HG03025 (cell line): ENCODE measurements around the gene COX7B2.

ENCODE experiments used
- ATAC-seq: cut with Tn5 transposase; IDR thresholded peaks from one replicate; pipeline ENCODE4 v1.9.1; 2021; ENCODE audit warnings: mild to moderate bottlenecking, moderate library complexity; ENCODE audit not compliant: unreplicated experiment, low FRiP score

COX7B2 gene

DNA sequence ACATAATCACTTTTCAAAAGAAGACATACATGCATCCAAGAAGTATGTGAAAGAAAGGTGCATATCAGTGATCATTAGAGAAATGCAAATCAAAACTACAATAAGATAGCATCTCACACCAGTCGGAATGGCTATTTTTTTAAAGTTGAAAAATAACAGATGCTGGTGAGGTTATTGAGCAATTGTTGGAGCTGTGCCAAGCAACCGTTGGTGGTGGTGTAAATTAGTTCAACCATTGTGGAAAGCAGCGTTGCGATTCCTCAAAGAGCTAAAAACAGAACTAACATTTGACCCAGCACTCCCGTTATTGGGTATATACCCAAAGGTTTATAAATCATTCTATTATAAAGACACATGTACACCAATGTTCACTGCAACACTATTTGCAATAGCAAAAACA lies 14.2 kb downstream of the COX7B2 start:
- no peak for ATAC-seq

GRCh38 chr4:46890056-46890455 lies 19.0 kb downstream of the COX7B2 start:
- ATAC-seq, result no peak

DNA sequence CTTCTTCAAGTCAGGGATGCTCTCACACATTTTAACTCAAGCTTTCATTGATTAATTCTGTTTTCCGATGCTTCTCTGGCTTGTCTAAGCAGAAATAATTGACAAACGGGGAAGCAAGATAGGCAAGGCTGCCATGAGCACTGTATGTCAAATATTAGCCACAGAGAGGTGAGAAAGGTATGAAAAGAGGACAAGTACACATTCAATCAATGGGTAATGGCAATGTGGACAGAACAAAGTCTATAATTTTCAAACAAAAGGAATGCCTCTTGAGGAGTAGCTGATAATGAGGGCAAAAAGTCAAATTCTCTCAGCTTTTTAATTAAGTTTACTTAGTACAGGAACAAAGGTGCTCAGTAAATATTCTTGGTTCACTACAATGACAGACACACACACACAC lies 19.6 kb downstream of the COX7B2 start:
- no peak for ATAC-seq

- no peak for ATAC-seq
These were observed 22.3 kb downstream of the COX7B2 start for GRCh38 chr4:46886711-46887110.

DNA sequence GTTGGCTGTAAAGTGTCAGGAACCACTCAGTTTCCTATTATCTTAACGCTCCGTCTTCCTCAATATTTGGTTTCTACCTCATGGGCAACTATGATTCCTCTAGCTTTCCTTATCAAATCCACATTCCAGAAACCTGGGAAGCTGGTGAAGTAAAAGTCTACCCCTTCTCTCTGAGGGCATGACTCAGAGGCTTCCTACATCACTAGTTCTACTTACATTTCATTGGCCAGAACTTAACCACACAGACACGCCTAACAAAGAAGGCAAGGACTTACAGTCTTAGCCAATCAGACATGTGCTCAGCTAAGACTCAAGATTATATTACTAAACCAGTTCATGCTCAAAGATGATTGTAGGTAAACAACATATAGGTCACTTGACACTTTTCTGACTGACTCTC lies 30.4 kb downstream of the COX7B2 start:
- ATAC-seq, result no peak

- ATAC-seq, result no peak
These were observed 34.2 kb downstream of the COX7B2 start for GRCh38 chr4:46874811-46875210.

- ATAC-seq, result no peak
These were observed 38.6 kb downstream of the COX7B2 start for GRCh38 chr4:46870411-46870810.

GRCh38 chr4:46856333-46856732 lies 52.7 kb downstream of the COX7B2 start:
- no peak for ATAC-seq

DNA sequence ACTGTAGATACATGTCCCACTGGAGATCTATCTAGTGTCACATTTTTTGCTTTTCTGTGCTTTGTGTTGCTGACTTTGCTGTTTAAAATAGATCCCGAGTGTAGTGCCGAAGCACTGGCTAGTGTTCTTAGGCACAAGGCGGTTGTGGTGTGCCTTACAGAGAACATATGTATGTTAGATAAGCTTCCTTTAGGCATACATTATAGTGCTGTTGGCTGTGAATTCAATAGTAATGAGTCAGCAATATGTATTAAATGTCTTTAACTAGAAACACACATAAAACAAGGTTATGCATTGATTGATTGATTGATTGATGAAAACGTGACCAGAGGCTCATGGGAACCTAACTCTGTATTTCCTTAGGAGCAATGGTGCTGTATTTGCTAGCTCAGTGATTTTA lies 56.2 kb downstream of the COX7B2 start:
- ATAC-seq, result no peak

DNA sequence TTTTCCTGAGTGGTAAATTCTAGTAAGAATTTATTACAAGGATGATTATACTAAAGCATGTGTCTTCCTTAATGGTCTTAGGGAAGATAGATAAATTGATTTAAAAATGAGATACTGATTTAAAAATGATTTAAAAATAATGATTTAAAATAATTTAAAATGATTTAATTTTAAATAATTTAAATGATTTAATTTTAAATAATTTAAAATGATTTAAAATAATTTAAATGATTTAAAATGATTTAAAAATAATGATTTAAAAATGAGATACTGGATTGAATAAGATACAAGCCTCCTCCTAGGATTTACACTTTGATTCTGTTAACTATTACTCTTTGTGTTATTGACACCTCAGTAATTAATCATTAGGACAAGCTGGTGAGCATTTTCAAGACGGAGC lies 59.0 kb downstream of the COX7B2 start:
- ATAC-seq, result no peak

GRCh38 chr4:46844325-46844917 lies 64.6 kb downstream of the COX7B2 start:
- ATAC-seq, result no peak

DNA sequence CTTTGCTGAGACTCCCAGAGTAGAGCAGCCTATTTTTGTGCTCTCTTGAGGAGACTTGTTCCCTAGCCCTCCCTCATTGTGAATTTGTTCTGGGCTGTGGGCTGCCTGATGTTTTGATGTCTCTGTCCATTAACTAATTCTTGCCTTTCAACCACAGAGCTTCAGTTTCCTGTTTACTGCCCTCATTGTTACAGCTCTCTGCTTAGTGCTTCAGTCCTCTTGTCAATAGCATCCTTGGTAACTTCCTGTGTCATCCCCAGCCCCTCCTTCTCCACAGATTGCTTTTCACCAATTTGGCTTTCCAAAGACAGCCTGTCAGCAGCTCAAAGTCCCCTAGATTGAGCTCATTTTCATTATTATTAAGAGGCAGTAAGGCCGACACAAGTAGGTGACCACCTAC lies 69.9 kb downstream of the COX7B2 start:
- no peak for ATAC-seq

DNA sequence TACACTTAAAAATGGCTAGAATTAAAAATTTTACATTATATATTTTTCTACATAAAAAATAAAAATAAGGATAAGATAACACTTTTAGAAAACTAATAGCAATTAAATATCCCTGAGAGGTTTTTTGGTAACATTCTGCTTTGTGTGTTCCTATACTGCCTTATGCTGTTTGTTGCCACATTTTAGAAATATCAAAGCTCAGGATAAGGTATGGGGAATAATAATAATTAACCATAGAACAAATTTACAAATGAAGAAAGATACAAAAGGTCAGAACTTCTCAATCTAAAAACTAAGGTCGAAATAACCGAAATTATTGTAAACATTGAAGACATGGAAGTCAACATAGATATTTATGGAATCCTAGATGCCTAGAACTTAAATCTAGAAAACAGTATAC lies 71.4 kb downstream of the COX7B2 start:
- no peak for ATAC-seq

- no peak for ATAC-seq
These were observed 72.5 kb downstream of the COX7B2 start for GRCh38 chr4:46836584-46836983.

- no peak for ATAC-seq
These were observed 78.0 kb downstream of the COX7B2 start for GRCh38 chr4:46830971-46831454.

DNA sequence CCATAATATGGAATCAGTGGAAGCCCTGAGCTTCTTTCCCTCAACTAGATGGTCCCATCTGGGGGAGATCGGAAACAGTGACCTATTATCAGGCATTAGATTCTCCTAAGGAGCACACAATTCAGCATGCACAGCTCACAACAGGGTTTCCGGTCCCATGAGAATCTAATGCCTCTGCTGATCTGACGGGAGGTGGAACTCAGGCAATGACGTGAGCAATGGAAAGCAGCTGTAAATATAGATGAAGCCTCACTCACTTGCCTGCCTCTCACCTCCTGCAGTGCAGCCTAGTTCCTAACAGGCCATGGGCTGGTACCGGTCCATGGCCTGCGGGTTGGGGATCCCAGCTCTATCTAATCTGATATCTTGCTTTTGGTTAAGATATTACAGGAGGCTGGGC lies 88.9 kb downstream of the COX7B2 start:
- no peak for ATAC-seq

- no peak for ATAC-seq
These were observed 90.0 kb downstream of the COX7B2 start for GRCh38 chr4:46819095-46819494.

DNA sequence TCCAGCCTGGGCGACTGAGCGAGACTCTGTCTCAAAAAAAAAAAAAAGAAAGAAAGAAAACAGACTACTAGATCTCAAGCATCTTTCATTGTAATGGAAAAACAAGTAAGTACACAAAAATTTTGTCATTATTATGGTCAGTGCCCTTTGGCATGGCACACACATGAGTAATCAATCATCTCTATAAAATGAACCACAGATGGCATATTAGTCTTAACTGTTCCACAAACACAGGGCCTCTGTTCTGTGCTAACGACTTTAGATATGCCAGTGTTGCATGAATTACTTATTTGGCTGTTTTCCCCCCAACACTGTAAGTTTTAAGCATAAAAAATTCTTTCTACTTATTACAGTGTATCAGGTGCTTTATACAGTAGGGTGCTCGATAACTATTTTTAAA lies 90.4 kb downstream of the COX7B2 start:
- ATAC-seq, result no peak

DNA sequence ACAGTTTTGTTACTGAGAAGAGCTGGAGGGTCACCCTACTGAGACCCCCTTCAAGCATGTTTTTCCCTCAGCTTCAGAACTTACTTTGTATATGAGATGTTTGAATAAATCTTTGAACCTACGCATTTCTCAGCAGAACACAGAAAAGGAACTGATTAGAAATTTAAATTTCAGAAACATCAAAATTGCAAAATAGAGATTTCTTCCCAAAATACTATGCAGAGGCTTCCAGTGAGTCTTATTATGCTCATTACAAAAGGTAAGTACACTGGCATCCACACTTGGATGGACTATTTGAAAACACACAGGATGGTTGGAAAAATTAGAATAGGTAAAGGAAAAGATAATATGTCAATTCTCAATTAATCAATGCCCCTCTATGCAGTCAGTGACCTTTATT lies 91.2 kb downstream of the COX7B2 start:
- ATAC-seq, result no peak

DNA sequence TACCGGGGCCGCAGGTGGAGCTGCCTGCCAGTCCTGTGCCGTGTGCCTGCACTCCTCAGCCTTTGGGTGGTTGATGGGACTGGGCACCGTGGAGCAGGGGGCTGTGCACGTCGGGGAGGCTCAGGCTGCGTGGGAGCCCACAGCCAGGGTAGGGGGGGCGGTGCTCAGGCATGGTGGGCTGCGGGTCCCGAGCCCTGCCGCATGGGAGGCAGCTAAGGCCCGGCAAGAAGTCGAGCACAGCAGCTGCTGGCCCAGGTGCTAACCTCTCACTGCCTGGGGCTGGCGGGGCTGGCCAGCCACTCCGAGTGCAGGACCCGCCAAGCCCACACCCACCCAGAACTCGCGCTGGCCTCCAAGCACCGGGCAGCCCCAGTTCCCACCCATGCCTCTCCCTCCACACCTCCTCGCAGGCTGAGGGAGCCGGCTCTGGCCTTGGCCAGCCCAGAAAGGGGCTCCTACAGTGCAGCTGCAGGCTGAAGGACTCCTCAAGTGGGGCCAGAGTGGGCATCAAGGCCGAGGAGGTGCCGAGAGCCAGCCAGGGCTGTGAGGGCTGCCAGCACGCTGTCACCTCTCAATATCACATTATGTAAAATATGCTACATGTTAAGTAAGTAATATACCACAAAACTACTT lies 104.1 kb downstream of the COX7B2 start:
- ATAC-seq, result no peak

DNA sequence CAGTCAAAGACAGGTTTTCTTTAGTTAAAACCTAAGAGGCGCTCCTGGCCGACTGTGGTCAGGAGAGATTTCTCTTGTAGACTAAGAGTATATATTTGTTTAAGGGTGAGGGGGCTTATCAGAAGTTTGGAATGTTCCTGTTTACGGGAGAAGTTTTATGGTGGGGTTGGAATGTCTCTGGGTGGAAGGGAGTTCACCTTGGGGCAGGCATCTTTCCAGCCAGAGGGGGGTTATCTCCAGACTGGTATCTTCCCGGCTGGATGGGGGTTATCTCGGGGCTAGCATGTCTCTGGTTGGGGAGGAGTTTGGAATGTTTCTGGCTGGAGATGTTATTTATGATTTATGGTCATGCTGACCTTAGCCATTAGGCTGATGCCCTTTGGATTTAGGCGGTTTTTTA lies 116.0 kb downstream of the COX7B2 start:
- ATAC-seq, result no peak

GRCh38 chr4:46781434-46782092 lies 127.5 kb downstream of the COX7B2 start:
- no peak for ATAC-seq
